ENCODE measurements around the gene BAD. TPM values are rescaled to one million over a fixed set of nuclear protein-coding genes. Genes with fewer than 3 reads are reported as not detected.

The BAD gene
- total and polyA plus RNA-seq, 11 donors, result 41.5 to 123 (median 58.5) TPM

GRCh38 chr11:64296236-64296635, 11.8 kb upstream of the BAD start:
- Histone ChIP-seq H3K4me1 (peaks cover 4 to 40% (median 28%) of the 10 kb centered on the region in 12 donors), H3K4me3 (no peak overlapping the region), H3K9me3 (no peaks in the 10 kb centered on the region), H3K27ac (no peak overlapping the region), H3K36me3 (no peaks in the 10 kb centered on the region), H3K27me3 (peaks cover 29 to 99% (median 66%) of the 10 kb centered on the region in 9 donors)
- WGBS, 4 donors, result 50 to 67% (median 58%) methylated on average over 1 of the region's 1 CpG
- no peak for ATAC-seq
- no peak for TF ChIP-seq POLR2A (IDR thresholded peaks at IDR 0.05)
- intact Hi-C loops (cut with DNase I), result loop anchor here in 2 of 10 donors (2.0 to 5.0 kb wide), 2 partner anchors 21 to 39 kb away; no protein-coding TSS in a partner anchor
- DNase-seq, result no peak

- ATAC-seq (no peak), DNase-seq (no peak)
- Histone ChIP-seq H3K9me3 (no peaks in the 10 kb centered on the region), H3K4me3 (no peak overlapping the region), H3K36me3 (no peaks in the 10 kb centered on the region), H3K4me1 (peaks cover 4 to 39% (median 27%) of the 10 kb centered on the region in 12 donors), H3K27ac (no peak overlapping the region), H3K27me3 (peaks cover 32 to 100% (median 71%) of the 10 kb centered on the region in 9 donors)
- 92 to 95% (median 94%) methylated on average over 4 of the region's 4 CpGs for WGBS, 4 donors
- no peak for TF ChIP-seq POLR2A (IDR thresholded peaks at IDR 0.05)
- intact Hi-C loops (cut with DNase I), result loop anchor here in 2 of 10 donors (2.0 to 5.0 kb wide), 2 partner anchors 21 to 38 kb away; no protein-coding TSS in a partner anchor
These were observed 11.3 kb upstream of the BAD start for GRCh38 chr11:64295760-64296159.

- Histone ChIP-seq H3K27ac (no peak overlapping the region), H3K36me3 (no peaks in the 10 kb centered on the region), H3K9me3 (no peaks in the 10 kb centered on the region), H3K4me3 (no peak overlapping the region), H3K4me1 (peaks cover 4 to 29% (median 17%) of the 10 kb centered on the region in 12 donors), H3K27me3 (peaks cover 32 to 98% (median 75%) of the 10 kb centered on the region in 9 donors)
- intact Hi-C loops (cut with DNase I), result loop anchor here in 1 of 10 donors (5.0 kb wide), 1 partner anchor 37 kb away; no protein-coding TSS in a partner anchor
- no peak for DNase-seq
- 56 to 71% (median 61%) methylated on average over 3 of the region's 3 CpGs for WGBS, 4 donors
- no peak for ATAC-seq
- TF ChIP-seq CTCF (IDR thresholded peaks at IDR 0.05) (no peak), POLR2A (IDR thresholded peaks at IDR 0.05) (no peak)
These were observed 10.3 kb upstream of the BAD start for GRCh38 chr11:64294774-64295173.

GRCh38 chr11:64292460-64293254, 8.2 kb upstream of the BAD start:
- intact Hi-C loops (cut with DNase I), result no loop called here
- TF ChIP-seq CTCF (IDR thresholded peaks at IDR 0.05) (no peak), POLR2A (IDR thresholded peaks at IDR 0.05) (no peak)
- peak overlapping the region; percentile 23 to 52 (median 38) for H3K4me3 ChIP-seq
- WGBS, 4 donors, result 28 to 38% (median 32%) methylated on average over 35 to 42 of the region's 42 CpGs
- no peaks in the 10 kb centered on the region for H3K36me3 ChIP-seq
- peaks cover 0 to 20% (median 9%) of the 10 kb centered on the region in 12 donors for H3K4me1 ChIP-seq
- peaks cover 25 to 76% (median 59%) of the 10 kb centered on the region in 9 donors for H3K27me3 ChIP-seq
- no peaks in the 10 kb centered on the region for H3K9me3 ChIP-seq
- ATAC-seq, result peak in 1 of 4 donors; percentile 16
- peak in 1 of 5 donors; percentile 15 for DNase-seq
- H3K27ac ChIP-seq, result no peak overlapping the region

GRCh38 chr11:64291752-64292459, 7.4 kb upstream of the BAD start:
- H3K36me3 ChIP-seq, result no peaks in the 10 kb centered on the region
- peaks cover 0 to 20% (median 9%) of the 10 kb centered on the region in 12 donors for H3K4me1 ChIP-seq
- H3K9me3 ChIP-seq, result no peaks in the 10 kb centered on the region
- peak overlapping the region; percentile 23 to 52 (median 38) for H3K4me3 ChIP-seq
- WGBS, 4 donors, result 0 to 1% (median 1%) methylated on average over 33 to 96 of the region's 96 CpGs
- DNase-seq (peak in 1 of 5 donors; percentile 15), ATAC-seq (peak in 1 of 4 donors; percentile 9)
- intact Hi-C loops (cut with DNase I), result no loop called here
- peaks cover 21 to 69% (median 51%) of the 10 kb centered on the region in 9 donors for H3K27me3 ChIP-seq
- TF ChIP-seq CTCF (IDR thresholded peaks at IDR 0.05) (no peak), POLR2A (IDR thresholded peaks at IDR 0.05) (no peak)
- no peak overlapping the region for H3K27ac ChIP-seq

All from heart left ventricle (tissue), 16 donors.